Body of pancreas (tissue), 4 donors: ENCODE results near the gene RRAGC. TPM values are rescaled to one million over a fixed set of nuclear protein-coding genes. Genes with fewer than 3 reads are reported as not detected.

Source experiments
- ATAC-seq: fragments of 150-250 bp; one replicate; pipeline ENCODE4 v1.9.1; 2016
- DNase-seq, 4 donors: peaks; one replicate each; pipeline ENCODE4 v3.0.0-alpha.2; 2019
- H3K27ac ChIP-seq, 4 donors: fragments of 200-600 bp; sonication (generic); 1 replicate in 3 of 4; 2 replicates in 1 of 4; pipeline versions ENCODE4 v1.5.1 to v1.6.1; 2016 to 2019; ENCODE audit warnings: mild to moderate bottlenecking in 1 of 4, mixed read lengths in 1 of 4, moderate library complexity in 1 of 4
- H3K27me3 ChIP-seq, 2 donors: fragments of 200-600 bp; sonication (generic); one replicate each; pipeline ENCODE4 v1.6.0; 2016; ENCODE audit warnings: mild to moderate bottlenecking in 1 of 2
- H3K36me3 ChIP-seq, 2 donors: fragments of 200-600 bp; sonication (generic); replicated peaks in 1 of 2; 2 replicates each; pipeline ENCODE4 v1.5.1; 2016; ENCODE audit warnings: low read depth in 2 of 2; ENCODE audit not compliant: insufficient read depth in 1 of 2
- H3K4me1 ChIP-seq: fragments of 200-600 bp; sonication (generic); one replicate; pipeline ENCODE4 v1.6.0; 2016
- H3K4me3 ChIP-seq, 2 donors: fragments of 200-600 bp; sonication (generic); 1 replicate in 1 of 2; 2 replicates in 1 of 2; pipeline ENCODE4 v1.5.1; 2016 to 2019
- H3K9me3 ChIP-seq, 3 donors: fragments of 200-600 bp; sonication (generic); 1 replicate in 2 of 3; 2 replicates in 1 of 3; pipeline ENCODE4 v1.5.1; 2016
- CTCF ChIP-seq, 7 experiments: fragments of 450-650 bp in 4 of 7; fragments of 200-600 bp in 3 of 7; sonication (generic) in 3 of 7; IDR thresholded peaks; one replicate each; pipeline ENCODE4 v1.5.1; 2016 to 2019; ENCODE audit warnings: antibody characterized with exemption in 7 of 7
- POLR2A ChIP-seq, 3 donors: fragments of 450-650 bp; IDR thresholded peaks; one replicate each; pipeline ENCODE4 v1.6.1; 2016; ENCODE audit warnings: antibody characterized with exemption in 3 of 3, mild to moderate bottlenecking in 2 of 3
- WGBS, 2 donors: methylation state at CpG; one replicate each; pipeline ENCODE4 v1.1.5; 2017; 5-methylcytosine and 5-hydroxymethylcytosine counted together
- intact Hi-C: fragments of 100-400 bp; cut with DNase I; formaldehyde crosslinking; loops from one replicate; pipeline ENCODE4 v1.15.1; 2023
- total RNA-seq, 2 donors: library from RNA; depleted of rRNA; stranded (reverse); fragments of >200 nt; gene quantifications; one replicate each; pipeline ENCODE4 v1.1.0, GENCODE V29; 2016

RRAGC gene
- total RNA-seq, 2 donors from 2014 or later: 6.9 to 7.0 TPM

- Histone ChIP-seq H3K27me3 (peaks cover 0 to 24% of the 10 kb centered on the region in 2 donors), H3K9me3 (peaks cover 0 to 6% (median 0%) of the 10 kb centered on the region in 3 donors), H3K27ac (no peak overlapping the region), H3K4me1 (peaks cover 12% of the 10 kb centered on the region), H3K4me3 (no peak overlapping the region), H3K36me3 (no peaks in the 10 kb centered on the region)
- peak in 2 of 4 donors; percentile 25 to 32 for DNase-seq
- TF ChIP-seq CTCF (IDR thresholded peaks at IDR 0.05) (peak in 6 of 7 experiments; percentile 29 to 77 (median 56)), POLR2A (IDR thresholded peaks at IDR 0.05) (no peak)
- WGBS, 2 donors: 2% methylated on average over 45 to 63 of the region's 70 CpGs
- intact Hi-C loops: no loop called here
- ATAC-seq: no peak
Observed at GRCh38 chr1:38818175-38818976, 41.2 kb downstream of the RRAGC start.

- ATAC-seq (no peak), DNase-seq (no peak)
- H3K9me3 ChIP-seq: peaks cover 0 to 6% (median 0%) of the 10 kb centered on the region in 3 donors
- no peak overlapping the region for H3K4me3 ChIP-seq
- TF ChIP-seq CTCF (IDR thresholded peaks at IDR 0.05): no peak
- no peak for TF ChIP-seq POLR2A (IDR thresholded peaks at IDR 0.05)
- no peak overlapping the region for H3K27ac ChIP-seq
- intact Hi-C loops: no loop called here
- H3K27me3 ChIP-seq: peaks cover 0 to 24% of the 10 kb centered on the region in 2 donors
- 33 to 82% methylated on average over 4 to 35 of the region's 45 CpGs for WGBS, 2 donors
- H3K36me3 ChIP-seq: no peaks in the 10 kb centered on the region
- H3K4me1 ChIP-seq: peaks cover 12% of the 10 kb centered on the region
Observed at GRCh38 chr1:38817267-38818174, 42.1 kb downstream of the RRAGC start.

GRCh38 chr1:38815903-38816627 lies 43.5 kb downstream of the RRAGC start:
- DNase-seq (no peak), ATAC-seq (no peak)
- Histone ChIP-seq H3K9me3 (peaks cover 0 to 6% (median 0%) of the 10 kb centered on the region in 3 donors), H3K27ac (no peak overlapping the region), H3K36me3 (no peaks in the 10 kb centered on the region), H3K4me1 (peaks cover 12% of the 10 kb centered on the region), H3K4me3 (no peak overlapping the region), H3K27me3 (peaks cover 0 to 24% of the 10 kb centered on the region in 2 donors)
- 12 to 21% methylated on average over 14 to 36 of the region's 36 CpGs for WGBS, 2 donors
- TF ChIP-seq POLR2A (IDR thresholded peaks at IDR 0.05): no peak
- TF ChIP-seq CTCF (IDR thresholded peaks at IDR 0.05): no peak
- intact Hi-C loops: no loop called here

GRCh38 chr1:38814984-38815464 lies 44.5 kb downstream of the RRAGC start:
- peaks cover 0 to 24% of the 10 kb centered on the region in 2 donors for H3K27me3 ChIP-seq
- ATAC-seq (no peak), DNase-seq (no peak)
- no peak overlapping the region for H3K27ac ChIP-seq
- peaks cover 12% of the 10 kb centered on the region for H3K4me1 ChIP-seq
- no peak overlapping the region for H3K4me3 ChIP-seq
- peaks cover 0 to 6% (median 0%) of the 10 kb centered on the region in 3 donors for H3K9me3 ChIP-seq
- WGBS, 2 donors: 38 to 47% methylated on average over 1 of the region's 1 CpG
- TF ChIP-seq CTCF (IDR thresholded peaks at IDR 0.05): no peak
- no peak for TF ChIP-seq POLR2A (IDR thresholded peaks at IDR 0.05)
- intact Hi-C loops: no loop called here
- H3K36me3 ChIP-seq: no peaks in the 10 kb centered on the region
